Endodermal cell (in vitro differentiated cells): ENCODE data around the gene ARHGAP5. TPM values are rescaled to one million over a fixed set of nuclear protein-coding genes. Genes with fewer than 3 reads are reported as not detected.
A peak's percentile ranks its signal among the peaks of the same experiment; 100 is the strongest.

ENCODE experiments used
- DNase-seq: peaks from one replicate; pipeline ENCODE4 v3.0.0-alpha.2; 2017
- H3K27ac ChIP-seq: 2 replicates; pipeline ENCODE4 v1.5.1; 2013; ENCODE audit warnings: mild to moderate bottlenecking, low read depth, low read length, moderate library complexity
- H3K27me3 ChIP-seq: 2 replicates; pipeline ENCODE4 v1.6.1; 2013; ENCODE audit warnings: mild to moderate bottlenecking, low read length, moderate library complexity; ENCODE audit not compliant: insufficient read depth, control insufficient read depth, poor library complexity, severe bottlenecking
- H3K36me3 ChIP-seq: 2 replicates; pipeline ENCODE4 v1.7.0; 2013; ENCODE audit warnings: mild to moderate bottlenecking, low read length, moderate library complexity; ENCODE audit not compliant: control insufficient read depth, insufficient read depth
- H3K4me1 ChIP-seq: one replicate; pipeline ENCODE4 v1.7.0; 2013; ENCODE audit warnings: low read length; ENCODE audit not compliant: control insufficient read depth, insufficient read depth
- H3K4me3 ChIP-seq: 2 replicates; pipeline ENCODE4 v1.5.1; 2013; ENCODE audit warnings: mild to moderate bottlenecking, low read length, moderate library complexity
- H3K9ac ChIP-seq: 2 replicates; pipeline ENCODE4 v1.6.1; 2013; ENCODE audit warnings: mild to moderate bottlenecking, low read length, moderate library complexity; ENCODE audit not compliant: poor library complexity, severe bottlenecking; ENCODE audit errors: extremely low read depth
- H3K9me3 ChIP-seq: 2 replicates; pipeline ENCODE4 v1.6.1; 2013; ENCODE audit warnings: mild to moderate bottlenecking, low read length, moderate library complexity; ENCODE audit not compliant: control insufficient read depth
- H3K27ac Mint-ChIP-seq: 2 replicates; pipeline ENCODE4 v1.8.0; 2020; ENCODE audit warnings: mixed read lengths
- H3K27me3 Mint-ChIP-seq: 2 replicates; pipeline ENCODE4 v1.8.0; 2021; ENCODE audit warnings: mild to moderate bottlenecking, mixed read lengths; ENCODE audit not compliant: insufficient read depth
- H3K36me3 Mint-ChIP-seq: 2 replicates; pipeline ENCODE4 v1.8.0; 2020; ENCODE audit warnings: low read depth, mixed read lengths
- H3K4me1 Mint-ChIP-seq: 2 replicates; pipeline ENCODE4 v1.8.0; 2020; ENCODE audit warnings: mixed read lengths
- H3K4me3 Mint-ChIP-seq: 2 replicates; pipeline ENCODE4 v1.8.0; 2020; ENCODE audit warnings: mild to moderate bottlenecking, moderate library complexity, mixed read lengths
- H3K9me3 Mint-ChIP-seq: 2 replicates; pipeline ENCODE4 v1.8.0; 2020; ENCODE audit warnings: mild to moderate bottlenecking, mixed read lengths
- CTCF ChIP-seq: fragments of 200-600 bp; sonication (generic); conservative IDR thresholded peaks from 2 replicates; pipeline ENCODE4 v1.5.0; 2021; ENCODE audit warnings: antibody characterized with exemption, mild to moderate bottlenecking
- WGBS, 2 experiments: methylation state at CpG; one replicate each; pipeline versions ENCODE4 v1.1.5 to v1.1.7; 2013; ENCODE audit warnings: missing lambda C conversion rate in 2 of 2, mixed read lengths in 1 of 2; ENCODE audit not compliant: insufficient coverage in 1 of 2, insufficient read length in 1 of 2; 5-methylcytosine and 5-hydroxymethylcytosine counted together
- total RNA-seq, 2 donors: library from RNA; stranded (reverse); fragmentation: NEBNext Ultra II Directional in 1 of 2; extraction: Animal tissue kit (Norgen Biotek cat#: 25700) in 1 of 2; gene quantifications; 2 replicates in 1 of 2; 3 replicates in 1 of 2; pipeline ENCODE4 v1.2.1, GENCODE V29; 2021

The ARHGAP5 gene
- total RNA-seq, 2 donors from 2014 or later, result 122 to 133 TPM

- Mint-ChIP-seq H3K36me3 (no peaks in the 10 kb centered on the region), H3K27ac (peak overlapping the region; percentile 57), H3K9me3 (no peaks in the 10 kb centered on the region), H3K4me1 (peaks cover 39% of the 10 kb centered on the region), H3K4me3 (no peak overlapping the region), H3K27me3 (peaks cover 3% of the 10 kb centered on the region)
- Histone ChIP-seq H3K27ac (no peak overlapping the region), H3K27me3 (no peaks in the 10 kb centered on the region), H3K9me3 (no peaks in the 10 kb centered on the region), H3K9ac (no peak overlapping the region), H3K4me1 (peaks cover 2% of the 10 kb centered on the region), H3K36me3 (no peaks in the 10 kb centered on the region), H3K4me3 (no peak overlapping the region)
- 86% methylated on average over 3 of the region's 3 CpGs; no CpG with 5 or more reads in 1 of the 2 experiments for WGBS, 2 experiments
- DNase-seq, result no peak
- TF ChIP-seq CTCF, result no peak
Observed at GRCh38 chr14:32205554-32205953, 128.4 kb downstream of the ARHGAP5 start.

GRCh38 chr14:32205984-32206383, 128.9 kb downstream of the ARHGAP5 start:
- Mint-ChIP-seq H3K4me1 (peaks cover 35% of the 10 kb centered on the region), H3K27ac (peak overlapping the region; percentile 57), H3K9me3 (no peaks in the 10 kb centered on the region), H3K27me3 (peaks cover under 1% of the 10 kb centered on the region), H3K36me3 (no peaks in the 10 kb centered on the region), H3K4me3 (no peak overlapping the region)
- Histone ChIP-seq H3K27me3 (no peaks in the 10 kb centered on the region), H3K4me3 (peak overlapping the region; percentile 7), H3K27ac (no peak overlapping the region), H3K9ac (peak overlapping the region; percentile 4), H3K9me3 (no peaks in the 10 kb centered on the region), H3K36me3 (no peaks in the 10 kb centered on the region), H3K4me1 (peaks cover 2% of the 10 kb centered on the region)
- peak; percentile 61 for TF ChIP-seq CTCF
- DNase-seq, result peak; percentile 79
- WGBS, 2 experiments, result 38% methylated on average over 4 of the region's 4 CpGs; no CpG with 5 or more reads in 1 of the 2 experiments

GRCh38 chr14:32206552-32206951, 129.4 kb downstream of the ARHGAP5 start:
- Mint-ChIP-seq H3K9me3 (no peaks in the 10 kb centered on the region), H3K4me1 (peaks cover 35% of the 10 kb centered on the region), H3K27ac (peak overlapping the region; percentile 57), H3K4me3 (no peak overlapping the region), H3K27me3 (no peaks in the 10 kb centered on the region), H3K36me3 (no peaks in the 10 kb centered on the region)
- H3K4me3 ChIP-seq, result peak overlapping the region; percentile 7
- no peak for DNase-seq
- WGBS, 2 experiments, result 82 to 86% methylated on average over 1 to 2 of the region's 2 CpGs
- no peak for TF ChIP-seq CTCF
- H3K27me3 ChIP-seq, result no peaks in the 10 kb centered on the region
- H3K9ac ChIP-seq, result peak overlapping the region; percentile 4
- peaks cover 2% of the 10 kb centered on the region for H3K4me1 ChIP-seq
- no peaks in the 10 kb centered on the region for H3K9me3 ChIP-seq
- no peak overlapping the region for H3K27ac ChIP-seq
- H3K36me3 ChIP-seq, result no peaks in the 10 kb centered on the region
